K562 (cell line): ENCODE results near the gene ADK. TPM values are rescaled to one million over a fixed set of nuclear protein-coding genes. Genes with fewer than 3 reads are reported as not detected.

Source experiments
- EHMT2 ChIP-seq: fragments of 450-650 bp; IDR thresholded peaks from 2 replicates; pipeline ENCODE4 v1.6.1; 2018; ENCODE audit warnings: antibody characterized with exemption
- HDAC1 ChIP-seq, 2 experiments: fragments of 450-650 bp; IDR thresholded peaks; 2 replicates each; pipeline ENCODE4 v1.6.1; 2016 to 2017; ENCODE audit warnings: inconsistent platforms in 1 of 2, mild to moderate bottlenecking in 1 of 2, moderate library complexity in 1 of 2
- HDAC3 ChIP-seq: fragments of 450-650 bp; IDR thresholded peaks from 2 replicates; pipeline ENCODE4 v1.6.1; 2018; ENCODE audit warnings: borderline replicate concordance, mild to moderate bottlenecking, moderate library complexity; ENCODE audit not compliant: partially characterized antibody
- IRF1 ChIP-seq: sonication (generic); formaldehyde crosslinking; IDR thresholded peaks from 2 replicates; pipeline ENCODE4 v1.8.0; 2022; ENCODE audit warnings: missing genetic modification reagents, mild to moderate bottlenecking, borderline replicate concordance
- MED1 ChIP-seq: sonication (generic); formaldehyde crosslinking; IDR thresholded peaks from 2 replicates; pipeline ENCODE4 v1.8.1; 2023; ENCODE audit warnings: missing genetic modification reagents, borderline replicate concordance
- NR2C1 ChIP-seq, 2 experiments: fragments of 450-650 bp; IDR thresholded peaks; 2 replicates each; pipeline ENCODE4 v1.6.1; 2017; ENCODE audit warnings: mild to moderate bottlenecking in 2 of 2, antibody characterized with exemption in 1 of 2, inconsistent platforms in 1 of 2, missing compliant biosample characterization in 1 of 2, missing genetic modification characterization in 1 of 2
- RBM39 ChIP-seq: fragments of 200-400 bp; formaldehyde crosslinking; optimal IDR thresholded peaks from 2 replicates; pipeline ENCODE3; 2018; ENCODE audit warnings: low read depth, low read length
- TBP ChIP-seq: optimal IDR thresholded peaks from 2 replicates; pipeline ENCODE3; 2011; ENCODE audit warnings: low read depth, low read length, improper control_type of control experiment
- ZBTB26 ChIP-seq: fragments of 450-650 bp; formaldehyde crosslinking; IDR thresholded peaks from 2 replicates; pipeline ENCODE4 v1.4.0; 2022; ENCODE audit warnings: missing genetic modification characterization
- ZNF551 ChIP-seq: fragments of 250-450 bp; sonication (Bioruptor Pico); IDR thresholded peaks from 2 replicates; pipeline ENCODE4 v1.5.0; 2021; ENCODE audit warnings: mild to moderate bottlenecking, moderate library complexity
- ZNF830 ChIP-seq: fragments of 250-450 bp; sonication (Bioruptor Pico); IDR thresholded peaks from 2 replicates; pipeline ENCODE4 v1.5.0; 2021; ENCODE audit warnings: mild to moderate bottlenecking
- polyA plus RNA-seq, 8 experiments: library from polyadenylated mRNA; depleted of rRNA in 4 of 8; stranded (reverse) in 5 of 8; unstranded in 3 of 8; fragments of >200 nt; fragmentation: Nextera tagmentation in 2 of 8; fragmentation: Illumina TruSeq in 1 of 8; extraction: Ambion mirVana in 2 of 8; extraction: Trizol in 1 of 8; gene quantifications; 2 replicates each; pipeline versions ENCODE4 v1.2.1 to v1.2.3, GENCODE V29; 2011 to 2014; ENCODE audit warnings: inconsistent platforms in 1 of 8, missing spikeins in 1 of 8
- total RNA-seq, 7 experiments: library from RNA; depleted of rRNA in 6 of 7; stranded (reverse); fragments of >200 nt in 6 of 7; fragmentation: Illumina TruSeq in 2 of 7; extraction: Trizol in 2 of 7; gene quantifications; 2 replicates each; pipeline versions ENCODE4 v1.2.1 to v1.2.3, GENCODE V29; 2011 to 2021; ENCODE audit warnings: low replicate concordance in 1 of 7

The ADK gene
- total and polyA plus RNA-seq, 9 of the 15 experiments (the other 6 are each of a cell fraction or from before 2014, with no cell fraction given): 54.2 to 97.8 (median 73.6) TPM

DNA sequence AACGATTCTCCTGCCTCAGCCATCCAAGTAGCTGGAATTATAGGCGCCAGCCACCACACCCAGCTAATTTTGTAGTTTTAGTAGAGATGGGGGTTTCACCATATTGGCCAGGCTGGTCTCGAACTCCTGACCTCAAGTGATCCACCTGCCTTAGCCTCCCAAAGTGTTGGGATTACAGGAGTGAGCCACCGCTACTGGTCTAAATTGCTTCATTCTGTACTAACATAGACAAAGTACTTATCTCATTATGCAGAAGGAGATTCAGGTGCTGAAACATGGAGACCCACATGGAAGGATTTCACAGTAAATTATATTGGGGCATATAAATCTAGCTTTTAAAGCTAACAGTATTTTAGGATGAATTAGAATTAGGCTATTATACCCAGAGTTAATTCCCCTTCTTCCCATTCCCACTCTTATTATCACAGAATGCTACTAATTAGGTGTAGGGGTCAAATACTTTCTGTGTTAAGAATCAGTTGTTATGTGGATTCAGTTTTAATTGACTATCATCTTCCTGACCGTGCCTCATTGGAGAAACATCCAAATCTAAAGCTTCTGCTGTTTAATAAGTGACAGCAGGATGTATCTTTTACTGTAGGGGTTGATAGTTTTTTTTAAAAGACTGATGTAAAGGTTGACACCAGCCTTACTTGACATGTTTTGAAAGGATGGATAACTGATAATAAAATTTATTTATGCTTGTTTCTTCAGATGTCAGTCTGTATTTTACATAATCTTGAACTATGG, 27.2 kb downstream of the ADK start (continued):
- TF ChIP-seq IRF1 (CRISPR knock-in tag): no peak
- TF ChIP-seq ZBTB26: no peak
- peak; percentile 48 for TF ChIP-seq TBP
- TF ChIP-seq ZNF551 (CRISPR knock-in tag): no peak
- TF ChIP-seq ZNF830 (CRISPR knock-in tag): no peak
- no peak for TF ChIP-seq NR2C1 (IDR thresholded peaks at IDR 0.05)
- no peak for TF ChIP-seq NR2C1 (tag; IDR thresholded peaks at IDR 0.05)
- no peak for TF ChIP-seq HDAC3
- no peak for TF ChIP-seq RBM39
- peak; percentile 48; the same call in 1 of the 2 replicates for TF ChIP-seq EHMT2
- TF ChIP-seq MED1: no peak
- peak in 1 of 2 experiments; percentile 30; a peak in 1 of 4 replicates for TF ChIP-seq HDAC1 (IDR thresholded peaks at IDR 0.05)
- TF ChIP-seq, all 486 proteins: peak for 15
